HepG2 (cell line): ENCODE measurements around the gene CHRNB2. TPM values are rescaled to one million over a fixed set of nuclear protein-coding genes. Genes with fewer than 3 reads are reported as not detected.

Experiments
- ATAC-seq: fragments of 200-7000 bp; cut with Tn5 transposase; 3 replicates; pipeline ENCODE4 v1.9.1; 2020; ENCODE audit warnings: mild to moderate bottlenecking, moderate library complexity
- BruUV-seq: library from RNA; stranded (reverse); fragments of 400-500 nt; replicated peaks from 2 replicates; lab custom pipeline; 2021; lab: Mats Ljungman, UMichigan
- CTCF ChIA-PET: fragments of 300-600 bp; formaldehyde crosslinking; extraction: SDS; loops from one replicate; lab custom pipeline; 2021; ENCODE audit warnings: low total read pairs, inconsistent platforms, low intra/inter-chr PET ratio; lab: Yijun Ruan, JAX
- POLR2A ChIA-PET: fragments of 350-600 bp; sonication (Branson Sonifier 250); formaldehyde crosslinking; loops from one replicate; lab custom pipeline; 2020; ENCODE audit warnings: antibody characterized with exemption, inconsistent platforms; lab: Yijun Ruan, JAX
- DNase-seq: peaks from one replicate; pipeline ENCODE4 v3.0.0-alpha.2; 2015; ENCODE audit warnings: low spot score
- FAIRE-seq: peaks from 3 replicates; lab custom pipeline; 2011; peaks lifted over from hg19 to GRCh38; lab: Jason Lieb, UNC
- H2AFZ ChIP-seq: one replicate; pipeline ENCODE4 v1.6.1; 2011; ENCODE audit warnings: low read length, inconsistent platforms
- H3K27ac ChIP-seq: fragments of 300-600 bp; 3 replicates; pipeline ENCODE4 v1.8.0; 2011; ENCODE audit warnings: mixed run types, mild to moderate bottlenecking, mixed read lengths, low read length, inconsistent platforms; ENCODE audit not compliant: insufficient read depth; ENCODE audit errors: extremely low read length
- H3K27me3 ChIP-seq, 2 experiments: fragments of 200-600 bp in 1 of 2; 2 replicates in 1 of 2; 3 replicates in 1 of 2; pipeline versions ENCODE4 v1.6.0 to v1.8.0; 2011; ENCODE audit warnings: low read length in 2 of 2, mild to moderate bottlenecking in 2 of 2, moderate library complexity in 2 of 2, inconsistent platforms in 1 of 2; ENCODE audit not compliant: insufficient read depth in 2 of 2, control insufficient read depth in 1 of 2
- H3K36me3 ChIP-seq, 2 experiments: fragments of 200-600 bp in 1 of 2; replicated peaks in 1 of 2; 2 replicates in 1 of 2; 3 replicates in 1 of 2; pipeline versions ENCODE4 v1.5.1 to v1.8.0; 2011; ENCODE audit warnings: low read length in 2 of 2, inconsistent platforms in 1 of 2; ENCODE audit not compliant: insufficient read depth in 2 of 2, control insufficient read depth in 1 of 2
- H3K4me1 ChIP-seq: 2 replicates; pipeline ENCODE4 v1.5.1; 2012; ENCODE audit warnings: low read length, inconsistent platforms; ENCODE audit not compliant: insufficient read depth
- H3K4me2 ChIP-seq: 2 replicates; pipeline ENCODE4 v1.6.0; 2011; ENCODE audit warnings: low read depth, low read length, inconsistent platforms
- H3K4me3 ChIP-seq, 3 experiments: fragments of 200-600 bp in 1 of 3; sonication (generic), shearing (Covaris generic) in 1 of 3; replicated peaks in 1 of 3; 2 replicates each; pipeline ENCODE4 v1.5.1; 2011 to 2016; ENCODE audit warnings: low read length in 3 of 3, inconsistent platforms in 2 of 3, low read depth in 2 of 3, mild to moderate bottlenecking in 2 of 3, control low read depth in 1 of 3, mixed read lengths in 1 of 3; ENCODE audit not compliant: insufficient read depth in 1 of 3
- H3K79me2 ChIP-seq: one replicate; pipeline ENCODE4 v1.6.1; 2011; ENCODE audit warnings: low read length, inconsistent platforms; ENCODE audit not compliant: insufficient read depth
- H3K9ac ChIP-seq: 2 replicates; pipeline ENCODE4 v1.6.0; 2011; ENCODE audit warnings: mild to moderate bottlenecking, low read depth, low read length, inconsistent platforms; ENCODE audit not compliant: insufficient read depth
- H3K9me3 ChIP-seq: 2 replicates; pipeline ENCODE4 v1.5.1; 2012; ENCODE audit warnings: mild to moderate bottlenecking, low read length
- H4K20me1 ChIP-seq: 2 replicates; pipeline ENCODE4 v1.6.0; 2011; ENCODE audit warnings: inconsistent platforms, mild to moderate bottlenecking, low read length, moderate library complexity; ENCODE audit not compliant: insufficient read depth
- IKZF4 ChIP-seq: sonication (generic); formaldehyde crosslinking; IDR thresholded peaks from 2 replicates; pipeline ENCODE4 v1.5.1; 2020; ENCODE audit warnings: borderline replicate concordance, mild to moderate bottlenecking, low read depth, missing genetic modification reagents; ENCODE audit errors: not compliant biosample characterization
- PAXIP1 ChIP-seq: sonication (generic); formaldehyde crosslinking; conservative IDR thresholded peaks from 2 replicates; pipeline ENCODE4 v1.4.0; 2020; ENCODE audit warnings: mild to moderate bottlenecking, missing genetic modification reagents, moderate library complexity
- SNAPC2 ChIP-seq: sonication (generic); formaldehyde crosslinking; IDR thresholded peaks from 2 replicates; pipeline ENCODE4 v1.8.1; 2022; ENCODE audit warnings: mild to moderate bottlenecking, missing genetic modification reagents
- SP5 ChIP-seq: IDR thresholded peaks from 2 replicates; pipeline ENCODE4 v1.6.1; 2016; ENCODE audit warnings: low read depth, borderline replicate concordance
- ZBTB33 ChIP-seq: sonication (generic); formaldehyde crosslinking; IDR thresholded peaks from 2 replicates; pipeline ENCODE4 v1.4.0; 2020; ENCODE audit warnings: missing genetic modification reagents
- ZNF232 ChIP-seq: sonication (generic); formaldehyde crosslinking; IDR thresholded peaks from 2 replicates; pipeline ENCODE4 v1.4.0; 2020; ENCODE audit warnings: missing genetic modification reagents, borderline replicate concordance
- ZNF329 ChIP-seq: sonication (generic); formaldehyde crosslinking; IDR thresholded peaks from 2 replicates; pipeline ENCODE4 v1.9.0; 2021; ENCODE audit warnings: low read depth, mild to moderate bottlenecking, missing genetic modification reagents
- ZNF34 ChIP-seq: sonication (generic); formaldehyde crosslinking; IDR thresholded peaks from 2 replicates; pipeline ENCODE4 v1.4.0; 2020; ENCODE audit warnings: mild to moderate bottlenecking, missing genetic modification reagents, borderline replicate concordance
- ZNF605 ChIP-seq: sonication (generic); formaldehyde crosslinking; IDR thresholded peaks from 2 replicates; pipeline ENCODE4 v1.8.0; 2022; ENCODE audit warnings: mild to moderate bottlenecking, missing genetic modification reagents
- ZNF770 ChIP-seq: sonication (generic); formaldehyde crosslinking; IDR thresholded peaks from 2 replicates; pipeline ENCODE4 v1.5.0; 2020; ENCODE audit warnings: mild to moderate bottlenecking, missing genetic modification reagents
- WGBS: methylation state at CpG from one replicate; pipeline ENCODE4 v1.1.6; 2017; ENCODE audit warnings: low lambda C conversion rate; 5-methylcytosine and 5-hydroxymethylcytosine counted together
- in situ Hi-C: cut with HindIII; loops from 2 replicates; pipeline ENCODE4 v1.10.0; 2017; ENCODE audit warnings: low pct_unique_long_range_greater_than_20kb; ENCODE audit not compliant: extremely low pct_ligation_motif_present
- intact Hi-C: fragments of 100-400 bp; cut with micrococcal nuclease; formaldehyde crosslinking; loops from one replicate; pipeline ENCODE4 v1.10.0; 2022; ENCODE audit not compliant: unreplicated experiment
- polyA plus RNA-seq, 8 experiments: library from polyadenylated mRNA; depleted of rRNA in 3 of 8; stranded (reverse) in 7 of 8; unstranded in 1 of 8; fragments of >200 nt; fragmentation: Illumina TruSeq in 4 of 8; extraction: Trizol in 4 of 8; gene quantifications; 2 replicates each; pipeline versions ENCODE4 v1.2.1 to v1.2.3, GENCODE V29; 2011 to 2016; ENCODE audit warnings: low read depth in 4 of 8, missing spikeins in 1 of 8, mixed read lengths in 1 of 8; ENCODE audit not compliant: insufficient read depth in 1 of 8
- total RNA-seq, 5 experiments: library from RNA; depleted of rRNA; stranded (reverse); fragments of >200 nt; fragmentation: Illumina TruSeq; extraction: Trizol; gene quantifications; 2 replicates each; pipeline ENCODE4 v1.2.3, GENCODE V29; 2016; ENCODE audit warnings: low read depth in 1 of 5

The CHRNB2 gene
- total and polyA plus RNA-seq, 2 of the 13 experiments (the other 11 are each of a cell fraction or from before 2014, with no cell fraction given): 0.03 to 0.07 TPM

- no peak for TF ChIP-seq ZBTB33
- no peak for TF ChIP-seq ZNF34 (CRISPR knock-in tag)
- TF ChIP-seq SP5: no peak
- TF ChIP-seq IKZF4 (CRISPR knock-in tag): no peak
These were observed 57.4 kb downstream of the CHRNB2 start (continued) for GRCh38 chr1:154624746-154625643.

GRCh38 chr1:154626456-154627256 lies 59.1 kb downstream of the CHRNB2 start:
- peak; percentile 87 for ATAC-seq
- Histone ChIP-seq H3K27ac (peak overlapping the region; percentile 94), H3K27me3 (no peaks in the 10 kb centered on the region; a peak in 1 of 5 replicates), H3K36me3 (peaks cover 0 to 9% of the 10 kb centered on the region in 2 experiments; a peak in 2 of 5 replicates), H3K4me1 (peaks cover 32% of the 10 kb centered on the region), H3K9ac (peak overlapping the region; percentile 95), H3K4me2 (peak overlapping the region; percentile 73), H4K20me1 (peaks cover 22% of the 10 kb centered on the region), H3K9me3 (peaks cover 8% of the 10 kb centered on the region; the same call in 1 of the 2 replicates), H3K79me2 (peaks cover 60% of the 10 kb centered on the region), H2AFZ (no peak overlapping the region), H3K4me3 (peak overlapping the region; percentile 80 to 99 (median 97))
- 4% methylated on average over 9 of the region's 10 CpGs for WGBS
- DNase-seq: peak; percentile 32
- in situ Hi-C loops: no loop called here
- no peak for FAIRE-seq
- ChIA-PET POLR2A (interaction anchor here (0.8 to 1.9 kb wide), 8 partner anchors 13 to 293 kb away, joined by 3 to 13 read pairs (median 5); partner anchors contain the start of gene ADAR), CTCF (no interaction called here)
- BruUV-seq: no TSS peak
- intact Hi-C loops: loop anchor here (1.0 kb wide), 1 partner anchor 67 kb away; no protein-coding TSS in a partner anchor
- peak; percentile 76; the same call in 1 of the 2 replicates for TF ChIP-seq ZNF232 (CRISPR knock-in tag)
- TF ChIP-seq ZNF329 (CRISPR knock-in tag): no peak
- TF ChIP-seq ZNF770: peak; percentile 58; the same call in 1 of the 2 replicates
- 0 out of 2 replicates have a peak, but pooled peaks have one; percentile 26 for TF ChIP-seq SNAPC2 (CRISPR knock-in tag)
- TF ChIP-seq PAXIP1 (CRISPR knock-in tag): peak; percentile 49
- 0 out of 2 replicates have a peak, but pooled peaks have one; percentile 70 for TF ChIP-seq ZNF605 (CRISPR knock-in tag)
